K562 (cell line): Measurements from ENCODE around the gene CTDSPL. TPM values are rescaled to one million over a fixed set of nuclear protein-coding genes. Genes with fewer than 3 reads are reported as not detected.

Source experiments
- CC2D1A ChIP-seq: fragments of 450-650 bp; IDR thresholded peaks from 2 replicates; pipeline ENCODE4 v1.6.1; 2017; ENCODE audit warnings: mild to moderate bottlenecking
- ETS2 ChIP-seq: IDR thresholded peaks from 2 replicates; pipeline ENCODE4 v1.6.1; 2016; ENCODE audit warnings: borderline replicate concordance, missing genetic modification characterization, mild to moderate bottlenecking, moderate library complexity, missing compliant biosample characterization; ENCODE audit not compliant: poor library complexity, severe bottlenecking
- FOS ChIP-seq: IDR thresholded peaks from 3 replicates; pipeline ENCODE4 v1.6.1; 2011; ENCODE audit not compliant: insufficient read length; ENCODE audit errors: extremely low read depth
- FOXJ3 ChIP-seq: sonication (generic); formaldehyde crosslinking; IDR thresholded peaks from 2 replicates; pipeline ENCODE4 v1.4.0; 2020; ENCODE audit warnings: mild to moderate bottlenecking, missing genetic modification reagents
- HEY1 ChIP-seq: fragments of 250-450 bp; sonication (Bioruptor Pico); IDR thresholded peaks from 2 replicates; pipeline ENCODE4 v1.5.0; 2020; ENCODE audit warnings: mild to moderate bottlenecking, moderate library complexity, borderline replicate concordance
- MAZ ChIP-seq, 2 experiments: fragments of 450-650 bp in 1 of 2; sonication (generic) in 1 of 2; formaldehyde crosslinking; IDR thresholded peaks in 1 of 2; conservative IDR thresholded peaks in 1 of 2; 2 replicates each; pipeline versions ENCODE4 v1.4.0 to v1.5.0; 2020; ENCODE audit warnings: mild to moderate bottlenecking in 1 of 2, missing genetic modification reagents in 1 of 2
- POLR2B ChIP-seq: fragments of 450-650 bp; IDR thresholded peaks from 2 replicates; pipeline ENCODE4 v1.6.1; 2018; ENCODE audit warnings: low read depth; ENCODE audit not compliant: partially characterized antibody
- RBM17 ChIP-seq: fragments of 200-400 bp; formaldehyde crosslinking; IDR thresholded peaks from 2 replicates; pipeline ENCODE4 v1.6.1; 2017; ENCODE audit warnings: low read depth, mild to moderate bottlenecking, low read length, borderline replicate concordance
- RBM34 ChIP-seq: fragments of 200-400 bp; formaldehyde crosslinking; IDR thresholded peaks from 2 replicates; pipeline ENCODE4 v1.6.1; 2018; ENCODE audit warnings: low read length, borderline replicate concordance; ENCODE audit not compliant: insufficient read depth
- SMC3 ChIP-seq: conservative IDR thresholded peaks from 2 replicates; pipeline ENCODE4 v1.6.1; 2011; ENCODE audit warnings: low read depth, low read length, improper control_type of control experiment; ENCODE audit not compliant: insufficient read depth
- ZBTB1 ChIP-seq: sonication (generic); formaldehyde crosslinking; IDR thresholded peaks from 2 replicates; pipeline ENCODE4 v1.8.1; 2023; ENCODE audit warnings: missing genetic modification reagents, low read depth, mild to moderate bottlenecking, borderline replicate concordance
- ZNF184 ChIP-seq: sonication (generic); formaldehyde crosslinking; IDR thresholded peaks from 2 replicates; pipeline ENCODE4 v1.5.0; 2020; ENCODE audit warnings: missing genetic modification reagents
- polyA plus RNA-seq, 8 experiments: library from polyadenylated mRNA; depleted of rRNA in 4 of 8; stranded (reverse) in 5 of 8; unstranded in 3 of 8; fragments of >200 nt; fragmentation: Nextera tagmentation in 2 of 8; fragmentation: Illumina TruSeq in 1 of 8; extraction: Ambion mirVana in 2 of 8; extraction: Trizol in 1 of 8; gene quantifications; 2 replicates each; pipeline versions ENCODE4 v1.2.1 to v1.2.3, GENCODE V29; 2011 to 2014; ENCODE audit warnings: inconsistent platforms in 1 of 8, missing spikeins in 1 of 8
- total RNA-seq, 7 experiments: library from RNA; depleted of rRNA in 6 of 7; stranded (reverse); fragments of >200 nt in 6 of 7; fragmentation: Illumina TruSeq in 2 of 7; extraction: Trizol in 2 of 7; gene quantifications; 2 replicates each; pipeline versions ENCODE4 v1.2.1 to v1.2.3, GENCODE V29; 2011 to 2021; ENCODE audit warnings: low replicate concordance in 1 of 7
- TF ChIP-seq, protein P1 (sequence below): IDR thresholded peaks from 2 replicates; pipeline ENCODE4 v1.6.1; 2016; ENCODE audit warnings: missing genetic modification characterization, missing compliant biosample characterization
- TF ChIP-seq, protein P2 (sequence below): fragments of 250-450 bp; sonication (Bioruptor Pico); IDR thresholded peaks from 2 replicates; pipeline ENCODE4 v1.5.0; 2021; ENCODE audit warnings: mild to moderate bottlenecking, borderline replicate concordance
- TF ChIP-seq, protein P3 (sequence below): fragments of 450-650 bp; formaldehyde crosslinking; IDR thresholded peaks from 2 replicates; pipeline ENCODE4 v1.4.0; 2020; ENCODE audit warnings: mild to moderate bottlenecking, moderate library complexity
- TF ChIP-seq, protein P4 (sequence below): fragments of 200-800 bp; sonication (Bioruptor generic); IDR thresholded peaks from 2 replicates; pipeline ENCODE4 v1.6.1; 2017; ENCODE audit warnings: missing genetic modification characterization, missing compliant biosample characterization
- TF ChIP-seq, protein P5 (sequence below): fragments of 250-450 bp; sonication (Bioruptor Pico); IDR thresholded peaks from 2 replicates; pipeline ENCODE4 v1.9.0; 2021; ENCODE audit warnings: mild to moderate bottlenecking

Gene CTDSPL
- total and polyA plus RNA-seq, 9 of the 15 experiments (the other 6 are each of a cell fraction or from before 2014, with no cell fraction given) = 5.1 to 19.3 (median 11.3) TPM

DNA sequence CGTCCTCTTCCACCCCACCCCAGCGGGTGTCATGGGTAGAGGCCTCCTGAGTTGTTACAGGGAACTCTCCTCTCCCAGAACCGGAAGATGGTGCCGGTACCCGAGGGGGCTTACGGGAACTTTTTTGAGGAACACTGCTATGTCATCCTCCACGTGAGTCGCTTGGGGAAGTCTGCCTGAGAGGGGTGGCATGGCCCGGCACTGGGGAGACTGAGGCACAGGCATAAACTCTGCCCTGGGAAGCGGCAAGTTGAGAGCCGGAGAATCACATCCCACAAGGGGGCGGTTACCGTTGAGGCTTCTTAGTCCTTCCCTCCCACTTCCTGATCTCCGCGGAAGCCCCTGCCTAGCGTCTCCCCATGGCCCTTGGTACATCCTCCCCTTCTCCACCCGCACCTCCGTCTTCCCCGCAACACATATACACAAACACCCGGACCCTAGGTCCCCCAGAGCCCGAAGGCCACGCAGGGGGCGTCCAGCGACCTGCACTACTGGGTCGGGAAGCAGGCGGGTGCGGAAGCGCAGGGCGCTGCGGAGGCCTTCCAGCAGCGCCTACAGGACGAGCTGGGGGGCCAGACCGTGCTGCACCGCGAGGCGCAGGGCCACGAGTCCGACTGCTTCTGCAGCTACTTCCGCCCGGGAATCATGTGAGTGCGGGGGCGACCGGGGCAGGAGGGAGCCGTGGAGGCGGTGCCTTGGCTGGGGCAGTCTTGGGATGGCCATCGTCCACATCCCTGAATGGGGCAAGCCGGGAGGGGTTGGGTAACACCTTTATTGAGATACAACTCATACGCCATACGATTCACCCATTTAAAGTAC, 132.3 kb downstream of the CTDSPL start (continued):
- TF ChIP-seq FOS (no peak), MAZ (CRISPR knock-in tag; conservative IDR thresholded peaks at IDR 0.05 in 1 of 2, IDR thresholded peaks at IDR 0.05 in 1 of 2) (peak; percentile 95 to 96), ZBTB1 (CRISPR knock-in tag) (peak; percentile 80), RBM17 (no peak), HEY1 (CRISPR knock-in tag) (no peak), FOXJ3 (CRISPR knock-in tag) (no peak), RBM34 (no peak), POLR2B (peak; percentile 97), ETS2 (tag) (no peak), ZNF184 (CRISPR knock-in tag) (no peak), CC2D1A (peak; percentile 65), SMC3 (no peak)
- TF ChIP-seq, protein P1, sequence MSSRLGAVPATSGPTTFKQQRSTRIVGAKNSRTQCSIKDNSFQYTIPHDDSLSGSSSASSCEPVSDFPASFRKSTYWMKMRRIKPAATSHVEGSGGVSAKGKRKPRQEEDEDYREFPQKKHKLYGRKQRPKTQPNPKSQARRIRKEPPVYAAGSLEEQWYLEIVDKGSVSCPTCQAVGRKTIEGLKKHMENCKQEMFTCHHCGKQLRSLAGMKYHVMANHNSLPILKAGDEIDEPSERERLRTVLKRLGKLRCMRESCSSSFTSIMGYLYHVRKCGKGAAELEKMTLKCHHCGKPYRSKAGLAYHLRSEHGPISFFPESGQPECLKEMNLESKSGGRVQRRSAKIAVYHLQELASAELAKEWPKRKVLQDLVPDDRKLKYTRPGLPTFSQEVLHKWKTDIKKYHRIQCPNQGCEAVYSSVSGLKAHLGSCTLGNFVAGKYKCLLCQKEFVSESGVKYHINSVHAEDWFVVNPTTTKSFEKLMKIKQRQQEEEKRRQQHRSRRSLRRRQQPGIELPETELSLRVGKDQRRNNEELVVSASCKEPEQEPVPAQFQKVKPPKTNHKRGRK (tag) = no peak
- TF ChIP-seq, protein P2, sequence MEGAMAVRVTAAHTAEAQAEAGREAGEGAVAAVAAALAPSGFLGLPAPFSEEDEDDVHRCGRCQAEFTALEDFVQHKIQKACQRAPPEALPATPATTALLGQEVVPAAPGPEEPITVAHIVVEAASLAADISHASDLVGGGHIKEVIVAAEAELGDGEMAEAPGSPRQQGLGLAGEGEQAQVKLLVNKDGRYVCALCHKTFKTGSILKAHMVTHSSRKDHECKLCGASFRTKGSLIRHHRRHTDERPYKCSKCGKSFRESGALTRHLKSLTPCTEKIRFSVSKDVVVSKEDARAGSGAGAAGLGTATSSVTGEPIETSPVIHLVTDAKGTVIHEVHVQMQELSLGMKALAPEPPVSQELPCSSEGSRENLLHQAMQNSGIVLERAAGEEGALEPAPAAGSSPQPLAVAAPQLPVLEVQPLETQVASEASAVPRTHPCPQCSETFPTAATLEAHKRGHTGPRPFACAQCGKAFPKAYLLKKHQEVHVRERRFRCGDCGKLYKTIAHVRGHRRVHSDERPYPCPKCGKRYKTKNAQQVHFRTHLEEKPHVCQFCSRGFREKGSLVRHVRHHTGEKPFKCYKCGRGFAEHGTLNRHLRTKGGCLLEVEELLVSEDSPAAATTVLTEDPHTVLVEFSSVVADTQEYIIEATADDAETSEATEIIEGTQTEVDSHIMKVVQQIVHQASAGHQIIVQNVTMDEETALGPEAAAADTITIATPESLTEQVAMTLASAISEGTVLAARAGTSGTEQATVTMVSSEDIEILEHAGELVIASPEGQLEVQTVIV (CRISPR knock-in tag) = no peak
- TF ChIP-seq, protein P3, sequence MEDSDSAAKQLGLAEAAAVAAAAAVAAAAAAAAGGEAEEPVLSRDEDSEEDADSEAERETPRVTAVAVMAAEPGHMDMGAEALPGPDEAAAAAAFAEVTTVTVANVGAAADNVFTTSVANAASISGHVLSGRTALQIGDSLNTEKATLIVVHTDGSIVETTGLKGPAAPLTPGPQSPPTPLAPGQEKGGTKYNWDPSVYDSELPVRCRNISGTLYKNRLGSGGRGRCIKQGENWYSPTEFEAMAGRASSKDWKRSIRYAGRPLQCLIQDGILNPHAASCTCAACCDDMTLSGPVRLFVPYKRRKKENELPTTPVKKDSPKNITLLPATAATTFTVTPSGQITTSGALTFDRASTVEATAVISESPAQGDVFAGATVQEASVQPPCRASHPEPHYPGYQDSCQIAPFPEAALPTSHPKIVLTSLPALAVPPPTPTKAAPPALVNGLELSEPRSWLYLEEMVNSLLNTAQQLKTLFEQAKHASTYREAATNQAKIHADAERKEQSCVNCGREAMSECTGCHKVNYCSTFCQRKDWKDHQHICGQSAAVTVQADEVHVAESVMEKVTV = no peak
- TF ChIP-seq, protein P4, sequence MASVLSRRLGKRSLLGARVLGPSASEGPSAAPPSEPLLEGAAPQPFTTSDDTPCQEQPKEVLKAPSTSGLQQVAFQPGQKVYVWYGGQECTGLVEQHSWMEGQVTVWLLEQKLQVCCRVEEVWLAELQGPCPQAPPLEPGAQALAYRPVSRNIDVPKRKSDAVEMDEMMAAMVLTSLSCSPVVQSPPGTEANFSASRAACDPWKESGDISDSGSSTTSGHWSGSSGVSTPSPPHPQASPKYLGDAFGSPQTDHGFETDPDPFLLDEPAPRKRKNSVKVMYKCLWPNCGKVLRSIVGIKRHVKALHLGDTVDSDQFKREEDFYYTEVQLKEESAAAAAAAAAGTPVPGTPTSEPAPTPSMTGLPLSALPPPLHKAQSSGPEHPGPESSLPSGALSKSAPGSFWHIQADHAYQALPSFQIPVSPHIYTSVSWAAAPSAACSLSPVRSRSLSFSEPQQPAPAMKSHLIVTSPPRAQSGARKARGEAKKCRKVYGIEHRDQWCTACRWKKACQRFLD (CRISPR knock-in tag) = no peak
- TF ChIP-seq, protein P5, sequence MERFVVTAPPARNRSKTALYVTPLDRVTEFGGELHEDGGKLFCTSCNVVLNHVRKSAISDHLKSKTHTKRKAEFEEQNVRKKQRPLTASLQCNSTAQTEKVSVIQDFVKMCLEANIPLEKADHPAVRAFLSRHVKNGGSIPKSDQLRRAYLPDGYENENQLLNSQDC (CRISPR knock-in tag) = no peak
